CD14-positive monocyte (primary cell): ENCODE results near the gene MSRB1. TPM values are rescaled to one million over a fixed set of nuclear protein-coding genes. Genes with fewer than 3 reads are reported as not detected.
A peak's percentile ranks its signal among the peaks of the same experiment; 100 is the strongest.

Source experiments
- DNase-seq, 3 donors: peaks; one replicate each; pipeline ENCODE4 v3.0.0-alpha.2; 2011 to 2022
- H2AFZ ChIP-seq: 2 replicates; pipeline ENCODE4 v1.6.0; 2012; ENCODE audit warnings: mild to moderate bottlenecking, low read depth, low read length, inconsistent platforms; ENCODE audit not compliant: insufficient read depth, poor library complexity, severe bottlenecking
- H3K27ac ChIP-seq, 2 donors: 1 replicate in 1 of 2; 2 replicates in 1 of 2; pipeline ENCODE4 v1.5.1; 2012 to 2013; ENCODE audit warnings: low read length in 2 of 2, control low read depth in 1 of 2, inconsistent platforms in 1 of 2, low read depth in 1 of 2, mild to moderate bottlenecking in 1 of 2
- H3K27me3 ChIP-seq, 2 donors: one replicate each; pipeline versions ENCODE4 v1.6.0 to v1.6.1; 2011 to 2013; ENCODE audit warnings: low read length in 2 of 2; ENCODE audit not compliant: control insufficient read depth in 2 of 2, insufficient read depth in 2 of 2
- H3K36me3 ChIP-seq, 2 donors: replicated peaks in 1 of 2; 1 replicate in 1 of 2; 2 replicates in 1 of 2; pipeline versions ENCODE4 v1.5.1 to v1.6.1; 2012 to 2013; ENCODE audit warnings: low read length in 2 of 2, control low read depth in 1 of 2, inconsistent platforms in 1 of 2, mild to moderate bottlenecking in 1 of 2; ENCODE audit not compliant: insufficient read depth in 2 of 2, control insufficient read depth in 1 of 2
- H3K4me1 ChIP-seq, 2 donors: 1 replicate in 1 of 2; 2 replicates in 1 of 2; pipeline versions ENCODE4 v1.5.1 to v1.6.1; 2012 to 2013; ENCODE audit warnings: low read length in 2 of 2, control low read depth in 1 of 2, inconsistent platforms in 1 of 2, mild to moderate bottlenecking in 1 of 2, moderate library complexity in 1 of 2; ENCODE audit not compliant: insufficient read depth in 2 of 2, control insufficient read depth in 1 of 2
- H3K4me2 ChIP-seq: replicated peaks from 2 replicates; pipeline ENCODE3; 2012; ENCODE audit warnings: low read length, moderate library complexity, mild to moderate bottlenecking; ENCODE audit not compliant: poor library complexity, severe bottlenecking; ENCODE audit errors: extremely low read depth
- H3K4me3 ChIP-seq, 3 experiments: fragments of 200-600 bp in 1 of 3; sonication (generic) in 1 of 3; replicated peaks in 1 of 3; 1 replicate in 2 of 3; 2 replicates in 1 of 3; pipeline ENCODE4 v1.5.1; 2011 to 2013; ENCODE audit warnings: low read length in 3 of 3, mild to moderate bottlenecking in 3 of 3, control low read depth in 2 of 3, low read depth in 2 of 3, inconsistent platforms in 1 of 3, moderate library complexity in 1 of 3
- H3K79me2 ChIP-seq: 2 replicates; pipeline ENCODE4 v1.6.0; 2012; ENCODE audit warnings: mild to moderate bottlenecking, control low read depth, inconsistent platforms, low read length, moderate library complexity; ENCODE audit not compliant: insufficient read depth
- H3K9ac ChIP-seq: 2 replicates; pipeline ENCODE4 v1.6.0; 2017; ENCODE audit warnings: low read length, mild to moderate bottlenecking; ENCODE audit not compliant: insufficient read depth, poor library complexity, severe bottlenecking
- H3K9me3 ChIP-seq, 2 donors: replicated peaks in 1 of 2; 1 replicate in 1 of 2; 2 replicates in 1 of 2; pipeline versions ENCODE4 v1.5.1 to v1.6.1; 2012 to 2013; ENCODE audit warnings: low read length in 2 of 2, control low read depth in 1 of 2; ENCODE audit not compliant: control insufficient read depth in 1 of 2, insufficient read depth in 1 of 2
- H4K20me1 ChIP-seq: 2 replicates; pipeline ENCODE4 v1.6.0; 2012; ENCODE audit warnings: mild to moderate bottlenecking, low read length, control low read depth, moderate library complexity; ENCODE audit not compliant: insufficient read depth
- H3K27ac Mint-ChIP-seq, 7 donors: one replicate each; pipeline ENCODE4 v1.8.0; 2020; ENCODE audit warnings: mild to moderate bottlenecking in 7 of 7, mixed read lengths in 7 of 7, moderate library complexity in 6 of 7, inconsistent platforms in 2 of 7
- H3K27me3 Mint-ChIP-seq, 3 donors: one replicate each; pipeline ENCODE4 v1.8.0; 2021 to 2022; ENCODE audit warnings: low read depth in 3 of 3, mild to moderate bottlenecking in 3 of 3, mixed read lengths in 3 of 3, moderate library complexity in 3 of 3, inconsistent platforms in 1 of 3
- H3K36me3 Mint-ChIP-seq, 2 donors: one replicate each; pipeline ENCODE4 v1.8.0; 2020; ENCODE audit warnings: mixed read lengths in 2 of 2, inconsistent platforms in 1 of 2, mild to moderate bottlenecking in 1 of 2
- H3K4me1 Mint-ChIP-seq: one replicate; pipeline ENCODE4 v1.8.0; 2020; ENCODE audit warnings: mild to moderate bottlenecking, mixed read lengths
- H3K4me3 Mint-ChIP-seq, 2 donors: one replicate each; pipeline ENCODE4 v1.8.0; 2020; ENCODE audit warnings: mild to moderate bottlenecking in 2 of 2, mixed read lengths in 2 of 2, moderate library complexity in 1 of 2
- H3K9me3 Mint-ChIP-seq, 7 donors: one replicate each; pipeline ENCODE4 v1.8.0; 2020 to 2022; ENCODE audit warnings: mixed read lengths in 7 of 7, mild to moderate bottlenecking in 6 of 7, moderate library complexity in 6 of 7, inconsistent platforms in 2 of 7
- WGBS: methylation state at CpG from one replicate; pipeline ENCODE4 v1.1.5; 2013; ENCODE audit warnings: missing lambda C conversion rate; ENCODE audit not compliant: insufficient coverage; 5-methylcytosine and 5-hydroxymethylcytosine counted together
- intact Hi-C, 2 donors: fragments of 100-400 bp; cut with micrococcal nuclease; formaldehyde crosslinking; loops; one replicate each; pipeline versions ENCODE4 v1.15.0 to v1.15.1; 2023
- polyA plus RNA-seq, 3 donors: library from polyadenylated mRNA; depleted of rRNA in 1 of 3; unstranded in 2 of 3; stranded (reverse) in 1 of 3; fragments of 300-500 nt in 2 of 3; fragments of >200 nt in 1 of 3; fragmentation: Illumina TruSeq in 2 of 3; gene quantifications; 1 replicate in 2 of 3; 2 replicates in 1 of 3; pipeline ENCODE4 v1.2.3, GENCODE V29; 2012 to 2021
- TF ChIP-seq, protein P1 (sequence below): fragments of 200-600 bp; IDR thresholded peaks from one replicate; pipeline ENCODE4 v1.8.0; 2022; ENCODE audit warnings: antibody characterized with exemption, mild to moderate bottlenecking

The MSRB1 gene
- polyA plus RNA-seq, 3 donors, result 116 to 427 (median 416) TPM

DNA sequence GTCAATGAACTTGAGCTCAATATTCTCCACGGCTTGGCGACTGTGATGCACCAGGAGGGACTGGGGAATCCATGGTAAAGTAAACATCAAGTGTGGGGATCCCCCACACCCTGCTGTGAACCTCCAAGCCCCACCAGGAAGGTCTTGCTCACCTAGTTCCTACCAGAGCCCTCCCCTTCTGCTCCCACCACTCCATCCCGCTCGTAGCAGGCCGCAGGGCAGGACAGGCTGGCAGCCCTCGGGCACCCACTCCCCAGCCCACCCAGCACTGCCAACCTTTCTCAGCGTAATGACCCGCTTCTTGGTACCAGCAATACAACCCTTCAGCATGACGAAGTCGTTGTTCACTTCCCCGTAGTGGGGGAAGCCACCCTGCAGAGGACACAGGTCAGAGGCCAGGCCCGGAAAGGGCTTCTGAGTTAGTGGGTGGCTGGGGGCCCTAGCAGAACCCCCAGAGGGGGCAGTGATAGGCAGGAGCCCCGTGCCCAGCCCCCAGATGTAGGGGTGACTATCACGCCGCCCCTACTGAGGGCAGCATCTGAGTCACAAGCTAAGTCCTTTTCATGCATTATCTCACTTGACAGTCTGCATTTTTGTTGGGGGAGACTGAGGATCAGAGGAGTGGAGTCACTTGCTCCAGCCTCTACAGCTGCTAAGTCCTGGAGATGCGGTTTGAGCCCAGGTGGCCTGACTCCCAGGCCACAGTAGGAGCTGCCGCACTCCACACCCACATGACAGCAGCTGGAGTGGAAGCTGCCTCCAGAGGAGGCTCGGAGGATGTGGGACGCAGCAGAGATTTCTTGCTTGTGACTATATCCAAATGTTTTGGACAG lies 2.8 kb upstream of the MSRB1 start:
- Mint-ChIP-seq H3K36me3 (peaks cover 6 to 9% of the 10 kb centered on the region in 2 donors), H3K4me3 (no peak overlapping the region), H3K27me3 (peaks cover 1 to 2% (median 2%) of the 10 kb centered on the region in 3 donors), H3K4me1 (peaks cover 26% of the 10 kb centered on the region), H3K9me3 (no peaks in the 10 kb centered on the region), H3K27ac (no peak overlapping the region)
- Histone ChIP-seq H2AFZ (no peak overlapping the region), H3K4me2 (no peak overlapping the region), H3K9ac (no peak overlapping the region), H3K9me3 (no peaks in the 10 kb centered on the region), H3K36me3 (peaks cover 5 to 7% of the 10 kb centered on the region in 2 donors), H3K27ac (no peak overlapping the region), H3K79me2 (peaks cover 23% of the 10 kb centered on the region), H4K20me1 (peaks cover 20% of the 10 kb centered on the region), H3K4me1 (peaks cover 26 to 33% of the 10 kb centered on the region in 2 donors), H3K4me3 (no peak overlapping the region), H3K27me3 (no peaks in the 10 kb centered on the region)
- DNase-seq, result no peak
- TF ChIP-seq, protein P1, sequence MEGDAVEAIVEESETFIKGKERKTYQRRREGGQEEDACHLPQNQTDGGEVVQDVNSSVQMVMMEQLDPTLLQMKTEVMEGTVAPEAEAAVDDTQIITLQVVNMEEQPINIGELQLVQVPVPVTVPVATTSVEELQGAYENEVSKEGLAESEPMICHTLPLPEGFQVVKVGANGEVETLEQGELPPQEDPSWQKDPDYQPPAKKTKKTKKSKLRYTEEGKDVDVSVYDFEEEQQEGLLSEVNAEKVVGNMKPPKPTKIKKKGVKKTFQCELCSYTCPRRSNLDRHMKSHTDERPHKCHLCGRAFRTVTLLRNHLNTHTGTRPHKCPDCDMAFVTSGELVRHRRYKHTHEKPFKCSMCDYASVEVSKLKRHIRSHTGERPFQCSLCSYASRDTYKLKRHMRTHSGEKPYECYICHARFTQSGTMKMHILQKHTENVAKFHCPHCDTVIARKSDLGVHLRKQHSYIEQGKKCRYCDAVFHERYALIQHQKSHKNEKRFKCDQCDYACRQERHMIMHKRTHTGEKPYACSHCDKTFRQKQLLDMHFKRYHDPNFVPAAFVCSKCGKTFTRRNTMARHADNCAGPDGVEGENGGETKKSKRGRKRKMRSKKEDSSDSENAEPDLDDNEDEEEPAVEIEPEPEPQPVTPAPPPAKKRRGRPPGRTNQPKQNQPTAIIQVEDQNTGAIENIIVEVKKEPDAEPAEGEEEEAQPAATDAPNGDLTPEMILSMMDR, result no peak
- intact Hi-C loops, result loop anchor here in 1 of 2 donors (10.0 kb wide), 1 partner anchor 209 kb away; the partner anchor contains the start of gene TRAF7
- WGBS, result 82% methylated on average over 9 of the region's 19 CpGs

DNA sequence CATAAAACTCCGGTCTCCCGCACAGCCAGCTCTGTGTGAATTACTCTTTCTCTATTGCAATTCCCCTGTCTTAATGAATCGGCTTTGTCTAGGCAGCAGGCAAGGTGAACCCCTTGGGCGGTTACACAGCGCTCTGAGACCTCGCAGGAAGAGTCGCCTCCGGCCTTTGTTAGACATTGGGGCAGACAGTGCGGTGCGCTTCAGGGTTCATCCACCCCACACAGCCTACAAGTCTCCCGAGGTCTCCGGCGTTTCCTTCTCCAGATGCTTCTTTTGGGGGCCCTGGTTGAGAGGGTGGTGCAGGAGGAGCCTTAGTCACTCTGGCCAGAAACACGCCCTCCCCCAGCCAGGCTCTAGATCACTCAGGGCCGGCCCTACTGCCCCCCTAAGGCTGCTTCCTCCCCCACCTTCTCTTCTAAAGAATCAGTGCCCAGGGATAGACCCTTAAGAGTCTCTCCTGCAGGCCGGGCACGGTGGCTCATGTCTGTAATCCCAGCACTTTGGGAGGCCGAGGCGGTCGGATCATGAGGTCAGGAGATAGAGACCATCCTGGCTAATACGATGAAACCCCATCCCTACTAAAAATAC lies 1.7 kb upstream of the MSRB1 start:
- Histone ChIP-seq H2AFZ (no peak overlapping the region), H3K27ac (no peak overlapping the region), H3K4me1 (peaks cover 36 to 44% of the 10 kb centered on the region in 2 donors), H3K36me3 (peaks cover 15 to 18% of the 10 kb centered on the region in 2 donors), H4K20me1 (peaks cover 25% of the 10 kb centered on the region), H3K79me2 (peaks cover 34% of the 10 kb centered on the region), H3K4me2 (no peak overlapping the region), H3K4me3 (no peak overlapping the region), H3K9ac (no peak overlapping the region), H3K9me3 (no peaks in the 10 kb centered on the region), H3K27me3 (no peaks in the 10 kb centered on the region)
- Mint-ChIP-seq H3K4me3 (peak overlapping the region in 1 of 2 donors; percentile 34), H3K27me3 (peaks cover 1 to 3% (median 2%) of the 10 kb centered on the region in 3 donors), H3K36me3 (peaks cover 13 to 20% of the 10 kb centered on the region in 2 donors), H3K9me3 (no peaks in the 10 kb centered on the region), H3K4me1 (peaks cover 35% of the 10 kb centered on the region), H3K27ac (no peak overlapping the region)
- 88% methylated on average over 12 of the region's 21 CpGs for WGBS
- TF ChIP-seq, protein P1, result no peak
- intact Hi-C loops, result loop anchor here in 1 of 2 donors (10.0 kb wide), 1 partner anchor 210 kb away; the partner anchor contains the start of gene TRAF7
- DNase-seq, result no peak
